Endodermal cell (in vitro differentiated cells): ENCODE measurements around the gene IPP. TPM values are rescaled to one million over a fixed set of nuclear protein-coding genes. Genes with fewer than 3 reads are reported as not detected.

ENCODE experiments used
- DNase-seq: peaks from one replicate; pipeline ENCODE4 v3.0.0-alpha.2; 2017
- H3K27ac ChIP-seq: 2 replicates; pipeline ENCODE4 v1.5.1; 2013; ENCODE audit warnings: mild to moderate bottlenecking, low read depth, low read length, moderate library complexity
- H3K27me3 ChIP-seq: 2 replicates; pipeline ENCODE4 v1.6.1; 2013; ENCODE audit warnings: mild to moderate bottlenecking, low read length, moderate library complexity; ENCODE audit not compliant: insufficient read depth, control insufficient read depth, poor library complexity, severe bottlenecking
- H3K36me3 ChIP-seq: 2 replicates; pipeline ENCODE4 v1.7.0; 2013; ENCODE audit warnings: mild to moderate bottlenecking, low read length, moderate library complexity; ENCODE audit not compliant: control insufficient read depth, insufficient read depth
- H3K4me1 ChIP-seq: one replicate; pipeline ENCODE4 v1.7.0; 2013; ENCODE audit warnings: low read length; ENCODE audit not compliant: control insufficient read depth, insufficient read depth
- H3K4me3 ChIP-seq: 2 replicates; pipeline ENCODE4 v1.5.1; 2013; ENCODE audit warnings: mild to moderate bottlenecking, low read length, moderate library complexity
- H3K9ac ChIP-seq: 2 replicates; pipeline ENCODE4 v1.6.1; 2013; ENCODE audit warnings: mild to moderate bottlenecking, low read length, moderate library complexity; ENCODE audit not compliant: poor library complexity, severe bottlenecking; ENCODE audit errors: extremely low read depth
- H3K9me3 ChIP-seq: 2 replicates; pipeline ENCODE4 v1.6.1; 2013; ENCODE audit warnings: mild to moderate bottlenecking, low read length, moderate library complexity; ENCODE audit not compliant: control insufficient read depth
- H3K27ac Mint-ChIP-seq: 2 replicates; pipeline ENCODE4 v1.8.0; 2020; ENCODE audit warnings: mixed read lengths
- H3K27me3 Mint-ChIP-seq: 2 replicates; pipeline ENCODE4 v1.8.0; 2021; ENCODE audit warnings: mild to moderate bottlenecking, mixed read lengths; ENCODE audit not compliant: insufficient read depth
- H3K36me3 Mint-ChIP-seq: 2 replicates; pipeline ENCODE4 v1.8.0; 2020; ENCODE audit warnings: low read depth, mixed read lengths
- H3K4me1 Mint-ChIP-seq: 2 replicates; pipeline ENCODE4 v1.8.0; 2020; ENCODE audit warnings: mixed read lengths
- H3K4me3 Mint-ChIP-seq: 2 replicates; pipeline ENCODE4 v1.8.0; 2020; ENCODE audit warnings: mild to moderate bottlenecking, moderate library complexity, mixed read lengths
- H3K9me3 Mint-ChIP-seq: 2 replicates; pipeline ENCODE4 v1.8.0; 2020; ENCODE audit warnings: mild to moderate bottlenecking, mixed read lengths
- WGBS, 2 experiments: methylation state at CpG; one replicate each; pipeline versions ENCODE4 v1.1.5 to v1.1.7; 2013; ENCODE audit warnings: missing lambda C conversion rate in 2 of 2, mixed read lengths in 1 of 2; ENCODE audit not compliant: insufficient coverage in 1 of 2, insufficient read length in 1 of 2; 5-methylcytosine and 5-hydroxymethylcytosine counted together
- total RNA-seq, 2 donors: library from RNA; stranded (reverse); fragmentation: NEBNext Ultra II Directional in 1 of 2; extraction: Animal tissue kit (Norgen Biotek cat#: 25700) in 1 of 2; gene quantifications; 2 replicates in 1 of 2; 3 replicates in 1 of 2; pipeline ENCODE4 v1.2.1, GENCODE V29; 2021
- TF ChIP-seq, protein P1 (sequence below): fragments of 200-600 bp; sonication (generic); conservative IDR thresholded peaks from 2 replicates; pipeline ENCODE4 v1.5.0; 2021; ENCODE audit warnings: antibody characterized with exemption, mild to moderate bottlenecking

Gene IPP
- total RNA-seq, 2 donors from 2014 or later: 14.9 to 18.6 TPM

DNA sequence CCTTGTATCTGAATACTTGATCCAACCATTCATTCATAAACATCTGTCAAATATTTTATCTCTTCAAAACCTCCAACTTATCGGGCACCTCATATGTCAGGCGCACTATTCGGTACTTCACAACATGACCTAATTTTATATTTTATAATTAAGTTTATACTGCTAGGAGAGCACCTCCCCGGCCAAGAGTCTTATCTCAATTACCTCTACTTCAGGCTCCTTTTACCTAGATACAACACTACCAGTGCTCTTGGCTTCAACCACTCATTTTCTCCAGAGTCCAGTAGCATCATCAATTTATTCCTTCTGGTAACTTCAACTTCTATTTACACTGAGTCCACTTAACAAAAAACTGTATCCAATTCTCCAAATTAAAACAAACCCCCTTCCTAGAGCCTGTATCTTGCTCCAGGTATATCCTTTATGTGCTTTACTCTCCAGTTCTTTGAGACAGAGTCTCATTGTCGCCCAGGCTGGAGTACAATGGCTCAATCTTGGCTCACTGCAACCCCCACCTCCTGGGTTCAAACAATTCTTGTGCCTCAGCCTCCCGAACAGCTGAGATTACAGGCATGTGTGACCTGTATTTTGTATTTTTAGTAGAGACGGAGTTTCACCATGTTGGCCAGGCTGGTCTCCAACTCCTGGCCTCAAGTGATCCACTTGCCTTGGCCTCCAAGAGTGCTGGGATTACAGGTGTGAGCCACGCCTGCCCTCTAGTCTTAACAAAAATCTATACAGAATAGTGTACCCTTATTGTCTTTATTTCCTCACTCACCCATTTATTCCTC, 82.9 kb downstream of the IPP start:
- Histone ChIP-seq H3K36me3 (peaks cover 14% of the 10 kb centered on the region), H3K9me3 (no peaks in the 10 kb centered on the region), H3K9ac (no peak overlapping the region), H3K4me1 (no peaks in the 10 kb centered on the region), H3K4me3 (no peak overlapping the region), H3K27me3 (no peaks in the 10 kb centered on the region), H3K27ac (no peak overlapping the region)
- H3K27me3 Mint-ChIP-seq: no peaks in the 10 kb centered on the region
- 90 to 94% methylated on average over 1 to 8 of the region's 8 CpGs for WGBS, 2 experiments
- peaks cover 3% of the 10 kb centered on the region for H3K9me3 Mint-ChIP-seq
- peaks cover 11% of the 10 kb centered on the region for H3K4me1 Mint-ChIP-seq
- TF ChIP-seq, protein P1, sequence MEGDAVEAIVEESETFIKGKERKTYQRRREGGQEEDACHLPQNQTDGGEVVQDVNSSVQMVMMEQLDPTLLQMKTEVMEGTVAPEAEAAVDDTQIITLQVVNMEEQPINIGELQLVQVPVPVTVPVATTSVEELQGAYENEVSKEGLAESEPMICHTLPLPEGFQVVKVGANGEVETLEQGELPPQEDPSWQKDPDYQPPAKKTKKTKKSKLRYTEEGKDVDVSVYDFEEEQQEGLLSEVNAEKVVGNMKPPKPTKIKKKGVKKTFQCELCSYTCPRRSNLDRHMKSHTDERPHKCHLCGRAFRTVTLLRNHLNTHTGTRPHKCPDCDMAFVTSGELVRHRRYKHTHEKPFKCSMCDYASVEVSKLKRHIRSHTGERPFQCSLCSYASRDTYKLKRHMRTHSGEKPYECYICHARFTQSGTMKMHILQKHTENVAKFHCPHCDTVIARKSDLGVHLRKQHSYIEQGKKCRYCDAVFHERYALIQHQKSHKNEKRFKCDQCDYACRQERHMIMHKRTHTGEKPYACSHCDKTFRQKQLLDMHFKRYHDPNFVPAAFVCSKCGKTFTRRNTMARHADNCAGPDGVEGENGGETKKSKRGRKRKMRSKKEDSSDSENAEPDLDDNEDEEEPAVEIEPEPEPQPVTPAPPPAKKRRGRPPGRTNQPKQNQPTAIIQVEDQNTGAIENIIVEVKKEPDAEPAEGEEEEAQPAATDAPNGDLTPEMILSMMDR: no peak
- no peak overlapping the region for H3K4me3 Mint-ChIP-seq
- DNase-seq: no peak
- peak overlapping the region; percentile 69 for H3K27ac Mint-ChIP-seq
- peaks cover 29% of the 10 kb centered on the region for H3K36me3 Mint-ChIP-seq

DNA sequence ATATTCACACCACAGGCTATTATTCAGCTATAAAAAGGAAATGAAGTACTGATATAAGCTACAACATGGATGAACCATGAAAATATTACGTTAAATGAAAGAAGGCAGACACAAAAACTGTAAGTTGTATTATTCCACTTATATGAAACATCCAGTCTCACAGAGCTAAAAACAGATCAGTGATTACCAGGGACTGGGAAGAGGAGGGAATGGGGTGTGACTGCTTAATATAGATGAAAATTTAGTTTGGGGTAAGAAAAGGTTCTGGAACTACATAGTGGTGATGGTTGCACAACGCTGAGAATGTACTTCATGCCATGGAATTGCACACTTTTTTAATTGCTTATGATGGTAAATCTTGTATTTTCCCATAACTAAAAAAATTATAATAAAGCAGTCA, 83.6 kb downstream of the IPP start:
- H3K4me3 Mint-ChIP-seq: no peak overlapping the region
- no peak overlapping the region for H3K27ac Mint-ChIP-seq
- H3K27ac ChIP-seq: no peak overlapping the region
- H3K36me3 ChIP-seq: peaks cover 14% of the 10 kb centered on the region
- H3K36me3 Mint-ChIP-seq: peaks cover 29% of the 10 kb centered on the region
- H3K9me3 ChIP-seq: no peaks in the 10 kb centered on the region
- H3K4me3 ChIP-seq: no peak overlapping the region
- peaks cover 3% of the 10 kb centered on the region for H3K9me3 Mint-ChIP-seq
- 100% methylated on average over 2 of the region's 2 CpGs; no CpG with 5 or more reads in 1 of the 2 experiments for WGBS, 2 experiments
- H3K27me3 ChIP-seq: no peaks in the 10 kb centered on the region
- H3K27me3 Mint-ChIP-seq: no peaks in the 10 kb centered on the region
- peaks cover 11% of the 10 kb centered on the region for H3K4me1 Mint-ChIP-seq
- TF ChIP-seq, protein P1: no peak
- no peak overlapping the region for H3K9ac ChIP-seq
- no peaks in the 10 kb centered on the region for H3K4me1 ChIP-seq
- no peak for DNase-seq

GRCh38 chr1:45660336-45660735, 90.1 kb downstream of the IPP start:
- Histone ChIP-seq H3K4me3 (no peak overlapping the region), H3K27ac (no peak overlapping the region), H3K27me3 (no peaks in the 10 kb centered on the region), H3K9me3 (no peaks in the 10 kb centered on the region), H3K9ac (no peak overlapping the region), H3K36me3 (peaks cover 56% of the 10 kb centered on the region), H3K4me1 (no peaks in the 10 kb centered on the region)
- 94% methylated on average over 2 of the region's 2 CpGs; no CpG with 5 or more reads in 1 of the 2 experiments for WGBS, 2 experiments
- Mint-ChIP-seq H3K9me3 (no peaks in the 10 kb centered on the region), H3K36me3 (peaks cover 65% of the 10 kb centered on the region), H3K27me3 (no peaks in the 10 kb centered on the region), H3K4me3 (no peak overlapping the region), H3K27ac (peak overlapping the region; percentile 21), H3K4me1 (no peaks in the 10 kb centered on the region)
- TF ChIP-seq, protein P1: no peak
- DNase-seq: no peak
